Measurements from ENCODE around the gene PALB2.

Gene PALB2

DNA sequence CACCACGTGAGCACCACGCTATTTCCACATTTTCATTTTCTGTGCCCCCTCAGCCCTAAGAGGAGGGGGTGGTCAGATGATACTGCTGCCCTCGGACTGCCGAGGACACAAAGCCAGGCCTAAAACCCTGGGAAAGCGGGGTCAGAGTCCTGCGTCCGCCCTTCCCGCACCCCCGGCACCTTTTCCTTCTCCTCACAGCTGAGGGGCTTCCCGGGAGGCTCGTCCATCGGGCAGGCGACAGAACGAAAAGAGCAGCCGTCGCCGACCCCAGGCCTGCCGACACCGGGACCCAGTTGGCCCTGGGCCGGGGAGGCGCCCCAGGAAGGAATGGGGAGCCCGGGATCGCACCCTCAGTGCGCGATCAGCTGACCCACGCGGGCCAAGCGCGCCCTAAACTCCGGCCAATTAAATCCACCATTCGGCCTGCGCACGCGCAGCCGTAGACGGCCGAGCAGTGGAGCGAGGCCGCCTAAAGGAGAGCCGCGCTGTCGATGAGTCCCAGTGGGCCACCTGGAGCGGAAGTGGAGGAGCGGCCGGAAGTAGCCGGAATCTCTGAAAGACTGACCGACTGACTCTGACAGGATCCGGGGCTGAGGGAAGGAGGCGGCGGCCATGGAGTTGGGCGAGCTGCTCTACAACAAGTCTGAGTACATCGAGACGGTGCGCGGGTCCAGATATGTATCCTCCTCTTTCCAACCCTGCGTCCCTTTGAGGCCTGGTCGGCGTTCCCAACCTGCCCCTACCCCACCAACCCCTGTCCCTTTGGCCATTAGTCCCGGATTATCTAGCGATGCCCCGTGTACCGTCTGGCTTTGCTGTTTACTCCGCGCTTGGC, at the start of gene PALB2, which contains the start of gene DCTN5:
Gene PALB2 (minus strand): TSS at position 380 of the 835 bp plus-strand sequence. CDS start 153 bp downstream, at position 227.
Gene DCTN5 (plus strand): TSS at position 536 of the 835 bp plus-strand sequence. CDS start 77 bp downstream, at position 613.
- DNase-seq (ENCODE audit: low spot score), result peak; percentile 95

DNA sequence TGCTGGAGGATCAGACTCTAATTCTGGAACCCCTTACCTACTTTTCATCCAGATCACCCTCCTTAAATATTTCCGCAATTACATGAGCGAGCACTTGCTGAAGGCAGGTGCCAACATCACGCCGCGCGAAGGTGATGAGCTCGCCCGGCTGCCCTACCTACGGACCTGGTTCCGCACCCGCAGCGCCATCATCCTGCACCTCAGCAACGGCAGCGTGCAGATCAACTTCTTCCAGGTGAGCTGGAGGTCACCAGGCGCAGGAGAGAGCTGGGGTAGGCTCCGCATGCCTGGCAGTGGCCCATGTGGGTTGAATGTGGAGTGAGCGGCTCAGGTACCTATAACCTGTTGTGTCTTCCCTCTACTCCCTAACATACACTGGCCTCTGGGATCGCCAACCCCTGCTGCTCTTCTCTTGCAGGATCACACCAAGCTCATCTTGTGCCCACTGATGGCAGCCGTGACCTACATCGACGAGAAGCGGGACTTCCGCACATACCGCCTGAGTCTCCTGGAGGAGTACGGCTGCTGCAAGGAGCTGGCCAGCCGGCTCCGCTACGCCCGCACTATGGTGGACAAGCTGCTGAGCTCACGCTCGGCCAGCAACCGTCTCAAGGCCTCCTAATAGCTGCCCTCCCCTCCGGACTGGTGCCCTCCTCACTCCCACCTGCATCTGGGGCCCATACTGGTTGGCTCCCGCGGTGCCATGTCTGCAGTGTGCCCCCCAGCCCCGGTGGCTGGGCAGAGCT, 48.5 kb upstream of the PALB2 start:
- no peak for DNase-seq (ENCODE audit: low spot score)

DNA sequence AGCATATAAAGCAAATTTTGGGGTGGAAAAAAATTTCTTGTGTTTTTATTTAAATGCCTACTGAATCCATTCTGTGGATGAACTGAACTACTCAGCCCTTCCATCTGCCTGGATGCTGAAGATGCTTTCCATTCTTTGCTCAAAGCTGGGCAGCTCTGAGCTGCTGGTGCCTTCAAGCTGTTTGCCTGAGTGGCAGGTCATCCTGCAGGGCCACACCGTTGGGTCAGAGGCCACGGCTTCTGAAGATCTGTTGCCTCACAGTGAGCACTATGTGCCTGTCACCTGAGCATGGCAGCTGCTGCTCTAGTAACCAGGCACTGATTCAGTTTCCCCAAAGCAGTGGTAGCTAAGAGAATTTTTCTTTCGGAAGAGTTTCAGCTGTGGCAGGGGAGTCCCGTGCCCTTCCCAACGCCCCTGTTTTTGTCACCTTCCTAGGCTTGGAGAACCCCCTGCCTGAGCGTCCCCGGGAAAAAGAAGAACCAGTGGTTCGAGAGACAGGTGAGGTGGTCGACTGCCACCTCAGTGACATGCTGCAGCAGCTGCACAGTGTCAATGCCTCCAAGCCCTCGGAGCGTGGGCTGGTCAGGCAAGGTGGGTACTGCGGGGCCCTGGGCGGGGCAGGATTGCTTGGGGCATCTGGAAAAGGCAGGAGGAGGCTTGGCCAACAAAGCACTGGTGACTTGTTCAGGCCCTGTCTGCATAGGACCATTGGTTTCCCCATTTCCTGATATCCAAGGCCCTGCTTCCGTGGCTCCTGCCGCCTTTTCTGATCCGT, 46.1 kb upstream of the PALB2 start:
- DNase-seq (ENCODE audit: low spot score), result no peak

DNA sequence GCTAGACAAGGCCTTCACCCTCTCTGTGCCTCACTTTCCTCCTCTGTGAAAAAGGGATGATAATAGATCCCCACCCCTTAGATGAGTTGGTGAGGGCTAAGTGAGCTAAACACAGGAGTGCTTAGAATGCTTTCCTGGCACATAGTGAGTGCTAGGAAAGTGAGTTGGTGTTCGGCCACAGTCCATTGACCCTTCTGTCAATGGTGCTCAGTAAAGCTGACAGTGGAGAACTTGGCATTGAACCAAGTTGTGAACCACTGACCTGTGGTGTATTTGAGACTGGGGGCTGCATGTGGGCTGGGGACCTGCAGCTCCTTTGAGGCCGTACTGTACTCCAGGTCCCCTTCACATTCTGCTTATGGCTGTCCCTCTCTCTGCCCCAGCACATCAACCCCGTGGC, 42.4 kb upstream of the PALB2 start:
- DNase-seq (ENCODE audit: low spot score), result no peak

DNA sequence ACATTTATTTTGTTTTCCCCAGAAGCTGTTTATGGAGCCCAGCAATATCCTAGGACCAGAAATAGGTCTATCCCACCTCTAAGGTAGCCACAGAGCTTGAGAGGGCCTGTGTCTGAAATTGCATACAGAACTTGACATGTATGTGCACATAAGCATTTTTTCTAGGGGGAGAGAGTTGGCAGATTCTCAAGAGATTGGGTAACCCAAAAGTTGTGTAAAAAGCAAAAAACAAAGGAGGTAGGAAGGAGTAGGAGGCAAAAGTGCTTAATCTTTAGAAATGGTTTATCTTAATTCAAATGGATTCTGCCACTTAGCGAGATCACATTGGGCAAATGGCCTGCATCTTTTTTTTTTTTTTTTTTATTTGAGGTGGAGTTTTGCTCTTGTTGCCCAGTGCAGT, 41.1 kb upstream of the PALB2 start:
- DNase-seq (ENCODE audit: low spot score), result no peak

DNA sequence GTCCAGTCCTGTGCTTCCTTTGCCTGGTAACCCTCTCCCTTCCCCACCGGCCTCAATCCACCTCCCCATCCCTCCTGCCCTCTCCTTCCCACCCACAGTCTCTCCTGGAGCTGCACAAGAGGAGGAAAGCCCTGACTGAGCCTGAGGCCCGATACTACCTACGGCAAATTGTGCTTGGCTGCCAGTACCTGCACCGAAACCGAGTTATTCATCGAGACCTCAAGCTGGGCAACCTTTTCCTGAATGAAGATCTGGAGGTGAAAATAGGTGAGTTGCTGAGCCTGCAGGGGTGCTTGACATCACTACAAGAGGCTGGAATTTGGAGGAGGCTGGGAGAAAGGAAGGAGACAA, 38.9 kb upstream of the PALB2 start:
- no peak for DNase-seq (ENCODE audit: low spot score)

DNA sequence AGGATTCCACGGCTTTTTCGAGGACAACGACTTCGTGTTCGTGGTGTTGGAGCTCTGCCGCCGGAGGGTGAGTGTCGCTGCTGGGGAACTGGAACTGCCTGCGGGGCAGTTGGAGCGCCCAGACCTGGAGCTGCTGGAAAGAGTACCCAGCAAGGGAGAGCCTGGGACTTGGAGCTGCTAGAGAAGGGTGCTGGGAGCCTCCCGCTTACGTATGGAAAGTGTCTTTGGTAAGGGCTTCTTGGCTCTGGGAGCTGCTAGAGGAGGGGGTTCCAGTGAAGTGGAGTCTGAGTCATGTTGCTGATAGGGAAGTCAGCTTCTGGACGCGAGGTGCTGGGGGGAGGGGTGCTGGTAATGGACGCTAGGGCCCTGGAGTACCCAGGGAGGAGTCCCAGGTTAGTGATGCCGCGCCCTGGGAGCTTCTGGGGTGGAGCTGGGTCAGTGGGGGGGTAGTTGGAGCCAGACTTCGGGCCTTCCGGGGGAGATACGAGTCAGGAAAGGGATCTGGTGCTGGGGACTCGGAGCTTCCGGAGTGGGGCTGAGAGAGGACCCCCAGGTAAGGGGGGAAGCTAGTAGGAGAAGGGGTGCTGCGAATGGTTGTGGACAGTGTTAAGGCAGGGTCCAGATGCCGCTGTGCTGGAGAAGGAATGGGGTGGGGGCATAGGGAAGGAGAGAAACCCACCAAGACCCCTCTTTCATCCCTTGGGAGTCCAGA, 38.3 kb upstream of the PALB2 start:
- DNase-seq (ENCODE audit: low spot score), result peak; percentile 40

DNA sequence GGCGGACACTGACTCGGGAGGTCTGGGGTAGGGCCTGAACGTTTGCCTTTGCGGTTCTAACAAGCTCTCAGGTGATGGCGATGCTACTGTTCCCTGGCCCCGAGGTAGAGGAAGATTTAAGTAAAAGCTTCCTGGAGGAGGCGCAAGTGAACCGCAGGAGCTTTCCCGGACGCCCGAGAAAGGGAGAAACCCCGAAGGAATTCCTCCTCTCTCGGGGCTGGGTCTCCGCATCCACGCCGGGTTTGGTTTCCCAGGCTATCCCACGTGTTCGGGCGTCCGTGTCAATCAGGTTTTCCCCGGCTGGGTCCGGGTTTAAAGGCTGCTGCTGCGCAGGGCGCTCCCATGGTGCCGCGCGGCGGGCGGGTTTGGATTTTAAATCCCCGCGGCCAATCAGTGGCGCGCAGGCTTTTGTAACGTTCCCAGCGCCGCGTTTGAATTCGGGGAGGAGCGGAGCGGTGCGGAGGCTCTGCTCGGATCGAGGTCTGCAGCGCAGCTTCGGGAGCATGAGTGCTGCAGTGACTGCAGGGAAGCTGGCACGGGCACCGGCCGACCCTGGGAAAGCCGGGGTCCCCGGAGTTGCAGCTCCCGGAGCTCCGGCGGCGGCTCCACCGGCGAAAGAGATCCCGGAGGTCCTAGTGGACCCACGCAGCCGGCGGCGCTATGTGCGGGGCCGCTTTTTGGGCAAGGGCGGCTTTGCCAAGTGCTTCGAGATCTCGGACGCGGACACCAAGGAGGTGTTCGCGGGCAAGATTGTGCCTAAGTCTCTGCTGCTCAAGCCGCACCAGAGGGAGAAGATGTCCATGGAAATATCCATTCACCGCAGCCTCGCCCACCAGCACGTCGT, 37.5 kb upstream of the PALB2 start, which contains the start of gene PLK1:
Gene PLK1 (plus strand): TSS at position 460 of the 844 bp plus-strand sequence. CDS start 44 bp downstream, at position 504.
- peak; percentile 90 for DNase-seq (ENCODE audit: low spot score)

DNA sequence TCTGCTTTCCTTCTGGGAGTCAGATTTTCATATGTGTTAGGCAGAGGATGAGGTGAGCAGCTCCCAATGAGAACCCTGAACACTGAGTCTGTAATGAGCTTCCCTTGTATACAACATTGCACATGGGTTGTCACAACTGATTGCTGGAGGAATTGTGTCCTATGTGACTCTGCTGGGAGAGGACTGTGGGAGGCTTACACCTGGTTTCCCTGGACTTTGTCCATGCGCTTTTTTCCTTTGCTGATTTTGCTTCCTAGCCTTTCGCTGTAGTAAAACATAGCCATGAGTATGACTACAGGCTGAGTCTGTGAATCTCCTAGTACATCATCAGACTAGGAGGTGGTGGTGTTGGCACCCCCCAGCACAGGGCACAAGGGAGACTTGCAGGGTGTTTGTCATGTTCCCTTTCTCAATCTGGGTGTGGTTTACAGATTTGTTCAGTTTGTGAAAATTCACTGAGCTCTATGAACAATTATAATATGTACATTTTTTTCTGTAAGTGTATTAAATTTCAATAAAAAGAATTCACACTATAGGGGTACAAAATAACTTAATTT, 35.9 kb upstream of the PALB2 start:
- DNase-seq (ENCODE audit: low spot score), result no peak

DNA sequence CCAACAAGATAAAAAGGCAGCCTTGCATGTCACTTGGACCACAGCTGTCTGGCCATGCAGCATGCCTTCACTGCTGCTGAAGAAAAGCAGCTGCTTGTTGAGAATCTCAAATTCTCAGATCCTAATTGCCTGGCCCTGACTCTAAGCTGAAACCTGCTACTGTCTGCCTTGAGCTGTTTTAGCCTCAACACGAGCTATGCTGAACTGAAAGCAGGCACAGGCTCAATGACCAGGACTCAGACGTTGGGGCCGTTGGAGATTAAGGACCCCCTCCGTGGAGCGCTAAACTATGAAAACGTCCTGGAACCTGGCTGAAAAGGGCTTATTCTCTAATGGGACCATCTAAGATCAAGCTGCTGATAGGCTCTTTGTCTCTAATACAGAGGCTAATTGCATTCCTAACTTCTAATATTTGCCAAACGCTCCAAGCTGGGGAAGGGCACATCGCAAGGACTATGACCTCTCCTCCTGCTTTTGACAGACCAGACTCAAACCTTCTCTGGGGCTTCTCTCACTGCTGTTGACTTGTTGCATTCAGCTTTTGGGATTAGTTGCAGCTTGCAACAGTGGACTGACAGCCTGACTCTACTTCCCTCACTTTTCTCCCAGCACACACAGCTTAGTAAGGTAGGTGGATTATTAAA, 33.0 kb upstream of the PALB2 start:
- DNase-seq (ENCODE audit: low spot score), result no peak

DNA sequence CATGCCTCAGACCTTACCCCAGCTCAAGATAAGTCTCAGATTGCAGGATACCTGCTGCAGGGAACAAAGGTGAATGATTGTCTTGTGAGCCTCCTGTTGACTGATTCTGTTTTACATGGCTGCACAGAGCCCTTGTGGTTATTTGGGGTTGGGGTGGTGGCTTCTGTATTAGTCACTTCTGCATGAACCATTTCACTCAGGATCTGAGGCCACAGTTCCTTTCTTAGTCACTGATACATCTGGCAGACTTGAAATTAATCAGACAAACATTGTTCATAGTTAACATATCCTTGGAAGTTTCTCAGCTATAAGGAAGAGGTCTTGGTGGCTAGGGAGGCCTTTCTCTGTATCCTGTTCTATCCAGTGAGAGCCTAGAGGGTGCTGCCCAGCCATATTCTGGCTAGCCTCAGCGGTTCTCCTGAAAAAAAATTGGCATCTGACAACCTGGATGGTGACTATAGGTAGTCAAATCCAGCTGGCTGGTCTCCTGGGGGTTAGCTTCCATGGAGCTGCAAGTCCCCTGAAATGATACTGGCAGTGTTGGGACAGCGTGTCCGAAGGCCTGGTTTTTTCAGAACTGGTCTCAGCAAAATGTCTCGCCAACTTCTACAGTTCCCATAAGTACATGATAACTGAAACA, 29.1 kb upstream of the PALB2 start:
- no peak for DNase-seq (ENCODE audit: low spot score)

DNA sequence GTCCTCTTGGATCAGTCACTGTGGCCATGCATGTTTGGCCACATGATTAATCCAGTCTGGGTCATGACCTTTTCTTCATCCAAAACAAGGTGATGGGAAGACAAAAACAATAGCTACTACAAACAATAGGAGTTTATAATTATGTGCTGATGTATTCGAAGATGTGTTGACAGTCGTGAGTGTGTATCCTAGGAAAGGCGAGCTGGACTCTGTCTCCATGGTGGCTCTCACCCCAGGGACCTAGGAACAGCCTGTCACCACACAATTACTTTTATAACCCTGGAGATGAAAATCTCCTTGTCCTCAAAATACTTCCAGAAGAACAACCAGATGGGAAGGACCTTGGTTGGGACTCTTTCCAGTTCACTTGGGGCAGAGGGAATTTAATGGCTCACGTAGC, 27.8 kb upstream of the PALB2 start:
- no peak for DNase-seq (ENCODE audit: low spot score)

DNA sequence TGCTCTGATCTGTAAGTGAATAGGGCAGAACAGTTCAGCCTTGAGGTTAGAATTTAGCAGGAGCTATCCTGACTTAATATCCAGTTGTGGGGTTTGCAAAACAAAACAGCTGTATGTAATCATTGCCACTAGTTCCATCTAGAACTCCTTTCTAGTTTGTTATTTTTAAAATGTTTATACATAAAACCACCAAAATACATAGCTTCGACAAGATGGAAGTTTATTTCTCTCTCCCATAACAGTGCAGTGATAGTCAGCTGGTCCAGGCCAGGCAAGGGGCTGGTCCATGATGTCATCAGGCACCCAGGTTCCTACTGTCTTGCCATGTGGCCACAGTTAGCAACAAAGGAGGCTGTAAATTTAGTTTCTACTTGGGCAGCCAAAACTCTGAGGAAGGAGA, 27.1 kb upstream of the PALB2 start:
- no peak for DNase-seq (ENCODE audit: low spot score)

DNA sequence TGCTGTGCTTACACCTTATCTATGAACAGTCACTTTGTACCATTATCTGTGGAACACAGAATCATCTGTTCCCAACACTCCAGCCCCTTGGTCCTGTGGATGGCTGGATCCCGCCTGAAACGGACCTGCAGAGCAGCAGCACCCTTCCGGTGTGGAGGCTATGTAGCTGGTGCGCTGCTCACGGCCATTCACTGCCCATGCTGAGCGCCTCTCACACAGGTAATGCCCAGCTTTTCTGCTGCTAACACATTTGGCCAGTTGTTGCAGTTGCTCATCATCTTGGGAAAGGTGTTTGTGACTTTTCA, 26.2 kb upstream of the PALB2 start:
- DNase-seq (ENCODE audit: low spot score), result no peak

DNA sequence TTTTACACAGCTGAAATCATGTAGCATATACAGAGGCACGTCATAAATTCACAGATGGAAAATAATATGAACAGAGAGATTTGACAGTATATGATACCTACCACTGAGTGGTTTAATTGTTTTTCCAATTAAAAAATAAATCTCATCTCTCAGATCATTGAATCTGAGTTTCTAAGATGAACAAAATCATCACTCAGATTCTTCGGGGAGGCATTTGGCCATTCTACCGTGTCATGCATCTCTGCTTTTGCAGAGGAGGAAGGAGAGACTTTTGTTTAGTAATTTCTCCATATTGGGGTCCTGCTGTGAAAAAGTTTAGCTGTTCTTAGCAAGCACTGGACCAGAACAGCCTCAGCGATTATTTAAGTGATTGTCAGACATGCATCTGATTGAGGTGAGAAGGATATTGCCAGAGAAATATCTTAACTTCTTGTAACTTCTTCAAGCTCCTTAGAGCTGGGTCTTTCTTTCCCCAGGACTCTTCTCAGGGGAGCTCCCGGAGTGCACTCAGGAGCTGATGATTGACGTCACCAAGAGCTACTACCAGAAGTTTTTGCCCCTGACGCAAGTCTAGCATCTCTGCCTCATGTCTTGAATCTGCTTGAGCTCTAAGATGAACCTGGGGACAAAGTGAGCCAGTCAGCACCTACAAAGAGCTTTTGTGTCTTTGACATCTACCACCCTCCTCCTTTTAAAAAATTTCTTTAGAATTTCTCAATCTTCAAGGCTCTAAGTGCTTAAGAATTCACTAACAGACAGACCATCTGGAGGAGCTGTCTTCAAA, 25.7 kb upstream of the PALB2 start:
- no peak for DNase-seq (ENCODE audit: low spot score)

DNA sequence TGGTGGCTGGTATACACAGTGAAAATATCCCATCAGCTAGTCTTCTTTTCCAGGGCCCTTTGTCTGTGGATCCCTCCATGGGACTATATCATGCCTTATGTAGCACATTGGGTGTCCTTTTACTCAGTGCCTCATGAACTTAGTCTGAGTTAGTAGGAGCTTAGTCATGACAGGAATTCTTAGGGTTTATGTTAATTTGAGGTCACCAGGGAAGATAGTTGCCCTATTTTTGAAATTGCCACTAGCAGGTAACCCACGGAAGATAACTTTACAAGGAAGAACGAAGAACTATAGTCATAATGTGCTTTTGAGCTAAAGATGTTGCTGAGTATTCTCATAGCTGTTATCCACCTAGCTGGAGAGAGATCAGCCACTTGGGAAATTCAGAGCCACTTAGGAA, 22.8 kb upstream of the PALB2 start:
- DNase-seq (ENCODE audit: low spot score), result no peak

DNA sequence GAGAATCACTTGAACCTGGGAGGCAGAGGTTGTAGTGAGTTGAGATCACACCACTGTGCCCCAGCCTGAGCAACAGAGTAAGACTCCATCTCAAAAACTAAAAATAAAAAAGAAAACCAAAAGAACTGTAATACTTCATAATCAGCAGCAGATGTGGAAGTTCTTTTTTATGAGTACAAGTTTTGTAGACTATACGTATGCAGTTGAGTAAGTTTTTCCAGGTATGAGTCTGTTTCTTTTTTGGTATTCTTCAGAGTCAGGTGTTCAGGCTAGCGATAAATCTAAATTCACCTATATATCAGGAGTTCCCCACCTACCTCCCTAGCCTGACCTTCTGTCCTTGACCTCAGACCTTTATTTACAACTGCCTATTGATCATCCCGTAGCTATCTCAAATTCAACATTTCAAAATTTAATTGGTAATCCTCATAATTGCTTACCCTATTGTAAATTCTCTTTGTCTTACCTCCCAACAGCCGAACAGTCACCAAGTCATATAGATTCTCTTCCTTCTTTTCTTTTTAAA, 10.9 kb upstream of the PALB2 start:
- no peak for DNase-seq (ENCODE audit: low spot score)

DNA sequence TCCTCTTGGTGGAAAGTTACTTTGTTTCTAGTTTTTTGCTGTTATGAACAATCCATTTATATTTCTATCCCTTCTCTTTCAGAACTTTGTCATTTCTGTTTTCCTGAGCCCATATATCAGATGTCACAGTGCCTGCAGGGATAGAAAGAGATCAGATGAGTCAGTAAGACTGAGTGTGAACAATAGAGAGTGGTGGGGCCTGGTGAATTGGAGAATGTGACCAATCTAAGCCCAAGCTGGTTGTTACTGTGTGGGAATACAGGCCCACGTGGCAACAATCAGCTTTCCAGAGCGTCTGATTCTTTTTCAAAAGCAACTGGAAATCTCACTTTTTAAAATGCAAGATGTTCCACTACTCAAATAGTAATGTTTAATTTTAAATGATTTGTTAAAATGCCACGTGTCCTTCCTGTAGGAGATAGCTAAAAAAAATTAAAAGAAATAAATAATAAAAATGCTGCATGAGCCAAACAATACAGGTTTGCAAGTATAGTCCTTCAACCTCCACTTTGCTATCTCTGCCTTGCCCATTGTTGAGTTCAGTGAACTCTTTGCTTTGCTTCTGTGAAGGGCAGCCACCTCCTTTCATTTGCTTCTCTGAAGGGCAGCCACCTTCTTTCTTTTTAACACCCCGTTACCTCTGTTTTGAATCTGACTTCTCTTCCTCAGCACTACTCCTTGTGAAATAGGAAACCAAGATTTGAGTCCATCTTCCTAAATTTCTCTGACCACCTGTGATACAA, 9.7 kb upstream of the PALB2 start:
- DNase-seq (ENCODE audit: low spot score), result no peak

Measured in NAMALWA (cell line).